Fibroblast of pulmonary artery (primary cell): ENCODE data around the gene CGNL1.
A peak's percentile ranks its signal among the peaks of the same experiment; 100 is the strongest.

Experiments used
- DNase-seq: peaks from one replicate; pipeline ENCODE4 v3.0.0-alpha.2; 2010; ENCODE audit warnings: low read depth
- H3K4me3 ChIP-seq: replicated peaks from 2 replicates; pipeline ENCODE4 v1.5.1; 2011; ENCODE audit warnings: low read depth, mild to moderate bottlenecking, control low read depth, low read length, moderate library complexity
- CTCF ChIP-seq: IDR thresholded peaks from 2 replicates; pipeline ENCODE4 v1.5.1; 2011; ENCODE audit warnings: mild to moderate bottlenecking, control low read depth, low read length, inconsistent platforms; ENCODE audit errors: missing control alignments

Gene CGNL1

GRCh38 chr15:57549935-57550334, 173.6 kb downstream of the CGNL1 start:
- no peak for DNase-seq
- no peak overlapping the region for H3K4me3 ChIP-seq
- no peak for TF ChIP-seq CTCF

GRCh38 chr15:57550640-57551039, 174.3 kb downstream of the CGNL1 start:
- TF ChIP-seq CTCF: no peak
- DNase-seq: peak; percentile 16
- no peak overlapping the region for H3K4me3 ChIP-seq

GRCh38 chr15:57551715-57552677, 175.7 kb downstream of the CGNL1 start:
- no peak overlapping the region for H3K4me3 ChIP-seq
- no peak for TF ChIP-seq CTCF
- DNase-seq: peak; percentile 90

- no peak for TF ChIP-seq CTCF
- no peak for DNase-seq
- no peak overlapping the region for H3K4me3 ChIP-seq
Measured at GRCh38 chr15:57552678-57553334, 176.5 kb downstream of the CGNL1 start.

- no peak for TF ChIP-seq CTCF
- no peak overlapping the region for H3K4me3 ChIP-seq
- DNase-seq: no peak
Measured at GRCh38 chr15:57553526-57553925, 177.2 kb downstream of the CGNL1 start.

- no peak for TF ChIP-seq CTCF
- DNase-seq: peak; percentile 39
- H3K4me3 ChIP-seq: no peak overlapping the region
Measured at GRCh38 chr15:57554063-57554811, 177.9 kb downstream of the CGNL1 start.
